Loucy (cell line): ENCODE measurements around the gene DNM3.

Experiments used
- EZH2phosphoT487 ChIP-seq: fragments of 200-600 bp; IDR thresholded peaks from 2 replicates; pipeline ENCODE4 v1.6.1; 2018; ENCODE audit warnings: antibody characterized with exemption, mild to moderate bottlenecking, moderate library complexity, borderline replicate concordance
- TF ChIP-seq, protein P1 (sequence below): fragments of 200-600 bp; sonication (generic); conservative IDR thresholded peaks from 2 replicates; pipeline ENCODE4 v1.5.1; 2014; ENCODE audit warnings: mild to moderate bottlenecking, antibody characterized with exemption, low read length

DNA sequence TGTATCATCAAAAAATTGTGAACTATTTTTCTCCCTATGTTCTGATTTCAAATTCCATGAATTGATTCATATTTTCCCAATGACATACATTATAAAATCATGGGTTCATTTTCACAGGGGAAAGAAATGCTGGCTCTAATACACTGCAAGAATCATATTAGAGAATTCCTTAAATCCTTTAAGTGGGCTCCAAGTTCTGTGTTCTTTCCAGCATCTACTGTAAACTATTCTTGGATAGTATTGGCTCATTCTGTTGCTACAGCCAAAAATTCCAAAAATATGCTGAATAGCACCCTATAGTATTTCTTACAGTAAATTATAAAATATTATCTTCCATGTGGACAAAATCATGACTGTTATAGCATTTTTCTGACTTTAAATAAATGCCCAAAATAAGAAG is 560.2 kb downstream of the DNM3 start:
- TF ChIP-seq, protein P1, sequence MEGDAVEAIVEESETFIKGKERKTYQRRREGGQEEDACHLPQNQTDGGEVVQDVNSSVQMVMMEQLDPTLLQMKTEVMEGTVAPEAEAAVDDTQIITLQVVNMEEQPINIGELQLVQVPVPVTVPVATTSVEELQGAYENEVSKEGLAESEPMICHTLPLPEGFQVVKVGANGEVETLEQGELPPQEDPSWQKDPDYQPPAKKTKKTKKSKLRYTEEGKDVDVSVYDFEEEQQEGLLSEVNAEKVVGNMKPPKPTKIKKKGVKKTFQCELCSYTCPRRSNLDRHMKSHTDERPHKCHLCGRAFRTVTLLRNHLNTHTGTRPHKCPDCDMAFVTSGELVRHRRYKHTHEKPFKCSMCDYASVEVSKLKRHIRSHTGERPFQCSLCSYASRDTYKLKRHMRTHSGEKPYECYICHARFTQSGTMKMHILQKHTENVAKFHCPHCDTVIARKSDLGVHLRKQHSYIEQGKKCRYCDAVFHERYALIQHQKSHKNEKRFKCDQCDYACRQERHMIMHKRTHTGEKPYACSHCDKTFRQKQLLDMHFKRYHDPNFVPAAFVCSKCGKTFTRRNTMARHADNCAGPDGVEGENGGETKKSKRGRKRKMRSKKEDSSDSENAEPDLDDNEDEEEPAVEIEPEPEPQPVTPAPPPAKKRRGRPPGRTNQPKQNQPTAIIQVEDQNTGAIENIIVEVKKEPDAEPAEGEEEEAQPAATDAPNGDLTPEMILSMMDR, result no peak
- no peak for TF ChIP-seq EZH2phosphoT487
